ENCODE results near the gene LILRB2. TPM values are rescaled to one million over a fixed set of nuclear protein-coding genes. Genes with fewer than 3 reads are reported as not detected.
"Not testable (repeated sequence)": the region's sequence is repeated elsewhere in the genome, so short reads cannot be mapped to it uniquely, and the experiment has no call there.

The LILRB2 gene
- total RNA-seq, 1 experiment from 2014 or later: 0.22 TPM

DNA sequence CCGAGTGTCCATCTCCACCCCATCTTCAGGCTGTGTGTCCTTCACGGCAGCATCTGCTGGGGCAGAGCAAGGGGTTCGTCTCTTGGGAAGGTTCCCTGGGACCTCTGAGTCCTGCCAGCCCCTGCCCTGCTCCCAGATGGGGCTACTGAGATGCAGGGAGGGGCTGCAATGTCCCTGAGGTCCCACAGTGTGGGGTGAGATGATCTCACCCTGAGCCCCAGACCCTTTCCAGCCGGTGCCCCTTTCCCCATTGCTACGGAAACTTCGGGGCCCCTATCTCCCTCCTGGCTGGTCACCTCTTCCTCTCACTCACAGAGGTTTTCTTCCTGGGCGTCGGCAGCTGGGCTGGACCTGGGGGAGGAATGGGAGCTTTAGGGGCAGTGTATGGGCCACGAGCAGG is 5.0 kb downstream of the LILRB2 start:
- no peak overlapping the region for H3K4me3 ChIP-seq (ENCODE audit: low read length)
- peaks cover 4% of the 10 kb centered on the region; the same call in 1 of the 2 replicates for H3K4me1 ChIP-seq (ENCODE audit: low read length)
- H3K27ac ChIP-seq (ENCODE audit: low read length): no peak overlapping the region
- no peaks in the 10 kb centered on the region for H3K9me2 ChIP-seq (replicated peaks; ENCODE audit: insufficient read depth, low read length)
- no peaks in the 10 kb centered on the region for H3K9me3 ChIP-seq (ENCODE audit: low read length)
- no peaks in the 10 kb centered on the region for H3K27me3 ChIP-seq (ENCODE audit: low read length)
- H2AFZ ChIP-seq (ENCODE audit: low read length): no peak overlapping the region
- no peak overlapping the region for H3K9ac ChIP-seq (ENCODE audit: low read length)
- H4K20me1 ChIP-seq (ENCODE audit: insufficient read depth, low read depth, low read length): no peaks in the 10 kb centered on the region
- H3K79me2 ChIP-seq (ENCODE audit: low read length): no peaks in the 10 kb centered on the region
- no peak overlapping the region for H3K4me2 ChIP-seq (ENCODE audit: low read depth, low read length, poor library complexity, severe bottlenecking)
- DNase-seq: no peak
- H3K36me3 ChIP-seq (ENCODE audit: insufficient read depth, low read length): no peaks in the 10 kb centered on the region

DNA sequence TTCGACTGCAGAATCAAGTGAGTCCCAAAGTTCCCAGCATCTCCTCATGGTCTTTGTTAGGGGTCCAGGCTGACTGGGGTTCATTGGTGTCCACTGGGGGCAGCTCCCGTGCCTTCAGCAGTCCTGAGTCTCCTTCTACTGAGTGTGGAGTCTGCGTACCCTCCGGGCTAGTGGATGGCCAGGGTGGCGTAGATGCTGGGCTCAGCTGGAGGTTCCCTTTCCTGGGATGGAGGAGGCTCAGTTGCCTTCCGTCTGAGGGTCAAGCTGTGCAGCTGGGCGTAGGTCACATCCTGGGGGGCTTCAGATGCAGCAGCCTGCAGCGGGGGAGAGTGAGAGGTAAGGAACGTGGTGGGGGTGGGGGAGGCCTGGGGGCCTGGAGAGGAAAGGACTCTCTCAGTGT is 6.4 kb downstream of the LILRB2 start:
- H2AFZ ChIP-seq (ENCODE audit: low read length); H3K9ac ChIP-seq (ENCODE audit: low read length); H3K4me2 ChIP-seq (ENCODE audit: low read depth, low read length, poor library complexity, severe bottlenecking); H3K4me1 ChIP-seq (ENCODE audit: low read length); H3K27me3 ChIP-seq (ENCODE audit: low read length); H3K36me3 ChIP-seq (ENCODE audit: insufficient read depth, low read length); DNase-seq; H3K9me3 ChIP-seq (ENCODE audit: low read length); H3K27ac ChIP-seq (ENCODE audit: low read length); H4K20me1 ChIP-seq (ENCODE audit: insufficient read depth, low read depth, low read length); H3K9me2 ChIP-seq (replicated peaks; ENCODE audit: insufficient read depth, low read length); H3K79me2 ChIP-seq (ENCODE audit: low read length); H3K4me3 ChIP-seq (ENCODE audit: low read length): not testable (repeated sequence)

DNA sequence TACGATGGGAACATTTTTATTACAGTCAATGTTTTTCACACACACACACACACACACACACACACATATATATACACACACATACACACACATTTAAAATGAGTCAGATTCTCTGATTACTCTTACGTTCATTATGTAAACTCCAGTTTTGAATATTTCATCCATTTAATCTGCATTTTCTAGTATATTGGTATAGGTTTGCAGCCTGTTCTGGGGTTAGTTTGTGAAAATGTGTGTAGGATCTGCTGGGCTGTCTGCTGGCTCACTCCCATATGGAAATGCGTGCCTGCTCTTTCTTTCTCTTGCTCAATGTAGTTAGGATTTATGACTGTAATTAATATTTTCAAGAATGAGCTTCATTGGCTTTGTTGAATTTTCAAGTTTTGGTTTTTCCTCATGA is 7.1 kb downstream of the LILRB2 start:
- Histone ChIP-seq H4K20me1 (ENCODE audit: insufficient read depth, low read depth, low read length) (no peaks in the 10 kb centered on the region), H3K4me3 (ENCODE audit: low read length) (no peak overlapping the region), H3K79me2 (ENCODE audit: low read length) (no peaks in the 10 kb centered on the region), H3K9me3 (ENCODE audit: low read length) (no peaks in the 10 kb centered on the region), H3K9ac (ENCODE audit: low read length) (no peak overlapping the region), H3K27me3 (ENCODE audit: low read length) (no peaks in the 10 kb centered on the region), H3K36me3 (ENCODE audit: insufficient read depth, low read length) (no peaks in the 10 kb centered on the region), H3K4me1 (ENCODE audit: low read length) (no peaks in the 10 kb centered on the region), H3K4me2 (ENCODE audit: low read depth, low read length, poor library complexity, severe bottlenecking) (no peak overlapping the region), H3K9me2 (replicated peaks; ENCODE audit: insufficient read depth, low read length) (no peaks in the 10 kb centered on the region), H2AFZ (ENCODE audit: low read length) (no peak overlapping the region), H3K27ac (ENCODE audit: low read length) (no peak overlapping the region)
- no peak for DNase-seq

DNA sequence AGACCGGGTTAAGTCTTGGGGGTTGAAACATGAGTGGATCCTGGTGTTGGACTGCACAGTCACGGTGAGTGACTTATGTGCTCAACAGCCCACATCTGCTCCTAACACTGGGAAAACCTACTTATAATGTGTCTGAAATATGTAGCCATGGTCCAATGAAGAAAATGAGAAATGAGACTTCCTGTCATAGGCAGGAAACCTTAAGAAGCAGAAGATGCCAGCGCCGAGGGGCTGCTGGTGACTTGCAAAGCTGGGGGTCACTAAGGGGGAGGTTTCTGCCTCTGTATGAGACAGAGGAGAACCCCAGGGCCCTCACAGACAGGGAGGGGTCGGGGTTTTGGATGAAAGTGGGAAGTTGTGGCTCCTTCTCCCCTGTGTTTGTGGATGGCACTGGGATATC is 8.7 kb downstream of the LILRB2 start:
- H3K4me3 ChIP-seq (ENCODE audit: low read length); H4K20me1 ChIP-seq (ENCODE audit: insufficient read depth, low read depth, low read length); H3K9me3 ChIP-seq (ENCODE audit: low read length); H3K36me3 ChIP-seq (ENCODE audit: insufficient read depth, low read length); H3K4me1 ChIP-seq (ENCODE audit: low read length); H3K79me2 ChIP-seq (ENCODE audit: low read length); H2AFZ ChIP-seq (ENCODE audit: low read length); DNase-seq; H3K9me2 ChIP-seq (replicated peaks; ENCODE audit: insufficient read depth, low read length); H3K27ac ChIP-seq (ENCODE audit: low read length); H3K9ac ChIP-seq (ENCODE audit: low read length); H3K27me3 ChIP-seq (ENCODE audit: low read length); H3K4me2 ChIP-seq (ENCODE audit: low read depth, low read length, poor library complexity, severe bottlenecking): not testable (repeated sequence)

DNA sequence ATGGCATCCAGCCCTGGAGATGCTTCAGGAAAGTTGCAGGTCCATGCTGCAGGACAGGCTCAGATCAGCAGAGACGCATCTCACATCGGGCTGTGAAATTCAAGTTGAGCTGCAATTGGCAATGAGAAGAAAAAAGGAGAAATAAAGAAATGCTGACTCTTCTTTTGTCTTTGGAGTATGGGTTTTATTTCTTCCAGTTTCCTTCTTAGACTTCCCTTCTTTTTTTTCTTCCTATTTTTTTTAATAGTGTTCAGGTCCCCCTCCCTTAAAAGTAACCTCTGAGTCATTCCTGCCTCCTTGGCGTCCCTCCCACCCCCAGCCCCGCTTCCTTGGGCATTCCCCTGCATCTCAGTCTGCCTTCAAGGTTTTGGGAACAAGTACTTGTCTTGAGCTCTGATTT is 9.3 kb downstream of the LILRB2 start:
- not testable (repeated sequence) for H2AFZ ChIP-seq (ENCODE audit: low read length); H3K4me1 ChIP-seq (ENCODE audit: low read length); H3K27me3 ChIP-seq (ENCODE audit: low read length); H3K27ac ChIP-seq (ENCODE audit: low read length); H3K9me2 ChIP-seq (replicated peaks; ENCODE audit: insufficient read depth, low read length); H4K20me1 ChIP-seq (ENCODE audit: insufficient read depth, low read depth, low read length); H3K4me3 ChIP-seq (ENCODE audit: low read length); H3K79me2 ChIP-seq (ENCODE audit: low read length); H3K9ac ChIP-seq (ENCODE audit: low read length); H3K4me2 ChIP-seq (ENCODE audit: low read depth, low read length, poor library complexity, severe bottlenecking); H3K9me3 ChIP-seq (ENCODE audit: low read length); DNase-seq; H3K36me3 ChIP-seq (ENCODE audit: insufficient read depth, low read length)

DNA sequence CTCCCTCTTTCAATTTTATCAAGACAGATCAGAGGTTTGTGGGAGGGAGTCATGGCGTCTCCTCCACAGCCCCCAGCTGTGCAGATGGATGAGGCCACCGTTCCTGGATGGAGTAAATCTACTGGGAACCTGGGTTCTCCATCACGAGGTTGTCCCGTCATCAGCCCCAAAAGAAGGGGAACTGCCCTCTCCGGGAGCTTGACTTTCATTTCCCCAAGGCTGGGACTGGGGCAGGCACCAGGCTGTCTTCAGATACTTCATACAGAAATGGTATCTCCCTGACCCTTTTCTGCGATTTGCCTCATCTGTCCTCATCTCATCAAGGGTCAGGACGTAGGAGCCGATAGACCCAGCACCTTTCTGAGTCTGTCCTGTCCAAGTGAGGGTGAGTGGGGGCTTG is 9.8 kb downstream of the LILRB2 start:
- H3K9me2 ChIP-seq (replicated peaks; ENCODE audit: insufficient read depth, low read length): no peaks in the 10 kb centered on the region

DNA sequence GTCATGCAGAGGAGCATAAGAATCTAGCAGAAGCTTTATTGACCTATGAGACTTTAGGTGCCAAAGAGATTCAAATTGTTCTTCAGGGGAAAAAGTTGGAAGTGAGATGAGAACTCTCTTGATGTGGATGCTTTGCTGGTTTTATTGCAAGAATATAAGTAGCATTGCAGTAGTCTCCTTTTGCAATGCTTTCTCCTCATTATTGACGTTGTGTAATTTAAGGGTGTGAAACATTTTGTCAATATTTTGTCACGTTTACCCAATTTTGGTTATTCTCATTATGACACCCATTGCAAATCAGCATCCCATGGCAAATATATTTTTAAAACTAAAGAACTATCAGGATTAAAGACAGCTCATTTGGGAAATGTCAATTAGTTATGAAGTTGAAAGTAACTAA is 12.0 kb downstream of the LILRB2 start:
- no peak overlapping the region for H3K9ac ChIP-seq (ENCODE audit: low read length)
- DNase-seq: no peak
- H3K9me3 ChIP-seq (ENCODE audit: low read length): no peaks in the 10 kb centered on the region
- H3K9me2 ChIP-seq (replicated peaks; ENCODE audit: insufficient read depth, low read length): no peaks in the 10 kb centered on the region
- no peak overlapping the region for H3K4me3 ChIP-seq (ENCODE audit: low read length)
- H4K20me1 ChIP-seq (ENCODE audit: insufficient read depth, low read depth, low read length): no peaks in the 10 kb centered on the region
- H2AFZ ChIP-seq (ENCODE audit: low read length): no peak overlapping the region
- H3K27ac ChIP-seq (ENCODE audit: low read length): no peak overlapping the region
- no peaks in the 10 kb centered on the region for H3K79me2 ChIP-seq (ENCODE audit: low read length)
- no peak overlapping the region for H3K4me2 ChIP-seq (ENCODE audit: low read depth, low read length, poor library complexity, severe bottlenecking)
- no peaks in the 10 kb centered on the region for H3K4me1 ChIP-seq (ENCODE audit: low read length)
- H3K36me3 ChIP-seq (ENCODE audit: insufficient read depth, low read length): no peaks in the 10 kb centered on the region
- peaks cover 3% of the 10 kb centered on the region; the same call in 1 of the 2 replicates for H3K27me3 ChIP-seq (ENCODE audit: low read length)

More for the DNA sequence above, 9.8 kb downstream of the LILRB2 start:
- no peaks in the 10 kb centered on the region for H3K9me3 ChIP-seq (ENCODE audit: low read length)
- no peaks in the 10 kb centered on the region for H3K36me3 ChIP-seq (ENCODE audit: insufficient read depth, low read length)
- no peaks in the 10 kb centered on the region for H4K20me1 ChIP-seq (ENCODE audit: insufficient read depth, low read depth, low read length)
- H3K79me2 ChIP-seq (ENCODE audit: low read length): no peaks in the 10 kb centered on the region
- DNase-seq: no peak
- no peak overlapping the region for H2AFZ ChIP-seq (ENCODE audit: low read length)
- H3K27me3 ChIP-seq (ENCODE audit: low read length): peaks cover 3% of the 10 kb centered on the region; the same call in 1 of the 2 replicates
- H3K9ac ChIP-seq (ENCODE audit: low read length): no peak overlapping the region
- H3K4me1 ChIP-seq (ENCODE audit: low read length): no peaks in the 10 kb centered on the region
- no peak overlapping the region for H3K27ac ChIP-seq (ENCODE audit: low read length)
- no peak overlapping the region for H3K4me2 ChIP-seq (ENCODE audit: low read depth, low read length, poor library complexity, severe bottlenecking)
- no peak overlapping the region for H3K4me3 ChIP-seq (ENCODE audit: low read length)

DNA sequence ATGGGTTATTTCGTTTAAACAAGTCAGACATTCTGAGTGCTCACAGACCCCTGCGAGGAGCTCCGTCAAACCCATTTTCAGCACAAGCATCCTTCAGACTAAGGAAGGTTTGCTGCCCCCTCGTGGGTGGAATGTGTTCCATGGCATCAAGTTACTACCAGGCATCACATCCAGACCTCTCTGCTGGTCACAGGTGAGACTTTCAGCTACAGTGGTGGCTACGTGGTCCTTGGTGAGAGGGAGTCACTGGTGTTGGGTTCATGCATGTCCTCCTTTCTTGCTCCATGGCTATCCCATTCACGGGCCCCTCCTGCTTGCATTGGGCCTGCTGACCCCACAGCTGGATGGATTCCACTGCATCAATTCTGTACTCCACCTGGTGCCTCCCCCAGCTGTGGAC is 14.8 kb downstream of the LILRB2 start:
- no peak overlapping the region for H2AFZ ChIP-seq (ENCODE audit: low read length)
- no peaks in the 10 kb centered on the region for H3K79me2 ChIP-seq (ENCODE audit: low read length)
- H3K9ac ChIP-seq (ENCODE audit: low read length): no peak overlapping the region
- H3K9me3 ChIP-seq (ENCODE audit: low read length): no peaks in the 10 kb centered on the region
- no peak overlapping the region for H3K4me2 ChIP-seq (ENCODE audit: low read depth, low read length, poor library complexity, severe bottlenecking)
- peak; percentile 91 for DNase-seq
- H3K4me3 ChIP-seq (ENCODE audit: low read length): no peak overlapping the region
- peaks cover 3% of the 10 kb centered on the region; the same call in 1 of the 2 replicates for H3K27me3 ChIP-seq (ENCODE audit: low read length)
- no peaks in the 10 kb centered on the region for H3K4me1 ChIP-seq (ENCODE audit: low read length)
- H3K27ac ChIP-seq (ENCODE audit: low read length): no peak overlapping the region
- no peaks in the 10 kb centered on the region for H3K36me3 ChIP-seq (ENCODE audit: insufficient read depth, low read length)
- H3K9me2 ChIP-seq (replicated peaks; ENCODE audit: insufficient read depth, low read length): no peaks in the 10 kb centered on the region
- no peaks in the 10 kb centered on the region for H4K20me1 ChIP-seq (ENCODE audit: insufficient read depth, low read depth, low read length)

DNA sequence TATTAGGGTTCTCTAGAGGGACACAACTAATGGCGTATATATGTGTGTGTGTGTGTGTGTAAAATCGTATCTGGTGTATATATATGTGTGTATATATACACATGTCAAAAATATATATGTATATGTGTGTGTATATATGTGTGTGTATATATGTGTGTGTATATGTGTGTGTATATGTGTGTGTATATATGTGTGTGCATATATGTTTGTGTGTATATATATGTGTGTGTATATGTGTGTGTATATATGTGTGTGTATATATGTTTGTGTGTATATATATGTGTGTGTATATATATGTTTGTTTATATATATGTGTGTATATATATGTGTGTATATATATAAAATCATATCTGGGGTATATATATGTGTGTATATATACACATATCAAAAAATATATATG is 18.4 kb downstream of the LILRB2 start:
- Histone ChIP-seq H3K27ac (ENCODE audit: low read length) (no peak overlapping the region), H3K4me1 (ENCODE audit: low read length) (no peaks in the 10 kb centered on the region), H3K9ac (ENCODE audit: low read length) (no peak overlapping the region), H4K20me1 (ENCODE audit: insufficient read depth, low read depth, low read length) (no peaks in the 10 kb centered on the region), H3K36me3 (ENCODE audit: insufficient read depth, low read length) (no peaks in the 10 kb centered on the region), H3K9me3 (ENCODE audit: low read length) (no peaks in the 10 kb centered on the region), H3K4me3 (ENCODE audit: low read length) (no peak overlapping the region), H3K9me2 (replicated peaks; ENCODE audit: insufficient read depth, low read length) (no peaks in the 10 kb centered on the region), H3K27me3 (ENCODE audit: low read length) (no peaks in the 10 kb centered on the region), H3K79me2 (ENCODE audit: low read length) (no peaks in the 10 kb centered on the region), H2AFZ (ENCODE audit: low read length) (no peak overlapping the region), H3K4me2 (ENCODE audit: low read depth, low read length, poor library complexity, severe bottlenecking) (no peak overlapping the region)
- DNase-seq: no peak

Data from Karpas-422 (cell line).